ENCODE results near the gene NFE2L1.
"Not testable (repeated sequence)": the region's sequence is repeated elsewhere in the genome, so short reads cannot be mapped to it uniquely, and the experiment has no call there.

NFE2L1 gene

GRCh38 chr17:48030531-48030930, 17.6 kb upstream of the NFE2L1 start:
- no peaks in the 10 kb centered on the region for H3K27me3 Mint-ChIP-seq
- H3K36me3 Mint-ChIP-seq, result no peaks in the 10 kb centered on the region
- no peak for ATAC-seq

GRCh38 chr17:48031966-48032365, 16.2 kb upstream of the NFE2L1 start:
- Mint-ChIP-seq H3K27me3 (no peaks in the 10 kb centered on the region), H3K36me3 (no peaks in the 10 kb centered on the region), H3K4me1 (peaks cover 10% of the 10 kb centered on the region), H3K27ac (no peak overlapping the region), H3K9me3 (no peaks in the 10 kb centered on the region), H3K4me3 (no peak overlapping the region)
- ATAC-seq, result no peak

More at GRCh38 chr17:48030531-48030930, 17.6 kb upstream of the NFE2L1 start:
- Mint-ChIP-seq H3K4me3 (no peak overlapping the region), H3K9me3 (no peaks in the 10 kb centered on the region), H3K27ac (no peak overlapping the region), H3K4me1 (peaks cover 18% of the 10 kb centered on the region)

GRCh38 chr17:48034734-48035133, 13.4 kb upstream of the NFE2L1 start:
- not testable (repeated sequence) for H3K27me3 Mint-ChIP-seq, H3K4me3 Mint-ChIP-seq, H3K27ac Mint-ChIP-seq, H3K9me3 Mint-ChIP-seq, ATAC-seq, H3K36me3 Mint-ChIP-seq
- H3K4me1 Mint-ChIP-seq, result peaks cover 22% of the 10 kb centered on the region

GRCh38 chr17:48036693-48037035, 11.5 kb upstream of the NFE2L1 start:
- Mint-ChIP-seq H3K27ac (peak overlapping the region; percentile 83), H3K4me3 (peak overlapping the region; percentile 93), H3K36me3 (no peaks in the 10 kb centered on the region), H3K4me1 (peaks cover 22% of the 10 kb centered on the region), H3K9me3 (no peaks in the 10 kb centered on the region), H3K27me3 (peaks cover 9% of the 10 kb centered on the region)
- ATAC-seq, result no peak

- Mint-ChIP-seq H3K4me3 (peak within 1 kb of the TSS; percentile 93), H3K36me3 (no peaks in the 10 kb centered on the region), H3K9me3 (no peaks in the 10 kb centered on the region), H3K27me3 (peaks cover 9% of the 10 kb centered on the region), H3K4me1 (peaks cover 22% of the 10 kb centered on the region), H3K27ac (peak within 1 kb of the TSS; percentile 83)
- peak; percentile 88 for ATAC-seq
Observed at GRCh38 chr17:48037036-48037837, 10.9 kb upstream of the NFE2L1 start, which contains the start of gene COPZ2. TSS of gene COPZ2 (minus strand) at chr17:48037797. CDS start at chr17:48037777, 20 bp downstream.

GRCh38 chr17:48037838-48038323, 10.3 kb upstream of the NFE2L1 start:
- no peak for ATAC-seq
- no peaks in the 10 kb centered on the region for H3K36me3 Mint-ChIP-seq
- peaks cover 22% of the 10 kb centered on the region for H3K4me1 Mint-ChIP-seq
- peak overlapping the region; percentile 93 for H3K4me3 Mint-ChIP-seq
- peaks cover 9% of the 10 kb centered on the region for H3K27me3 Mint-ChIP-seq
- H3K9me3 Mint-ChIP-seq, result no peaks in the 10 kb centered on the region
- H3K27ac Mint-ChIP-seq, result peak overlapping the region; percentile 83

GRCh38 chr17:48038687-48039086, 9.5 kb upstream of the NFE2L1 start:
- no peaks in the 10 kb centered on the region for H3K9me3 Mint-ChIP-seq
- ATAC-seq, result no peak
- peaks cover 22% of the 10 kb centered on the region for H3K4me1 Mint-ChIP-seq
- H3K4me3 Mint-ChIP-seq, result no peak overlapping the region
- H3K27ac Mint-ChIP-seq, result no peak overlapping the region
- no peaks in the 10 kb centered on the region for H3K36me3 Mint-ChIP-seq
- peaks cover 9% of the 10 kb centered on the region for H3K27me3 Mint-ChIP-seq

- peaks cover 29% of the 10 kb centered on the region for H3K4me1 Mint-ChIP-seq
- no peak overlapping the region for H3K4me3 Mint-ChIP-seq
- H3K27me3 Mint-ChIP-seq, result peaks cover 2% of the 10 kb centered on the region
- H3K36me3 Mint-ChIP-seq, result no peaks in the 10 kb centered on the region
- H3K9me3 Mint-ChIP-seq, result no peaks in the 10 kb centered on the region
- ATAC-seq, result no peak
- no peak overlapping the region for H3K27ac Mint-ChIP-seq
Observed at GRCh38 chr17:48043176-48043575, 5.0 kb upstream of the NFE2L1 start.

GRCh38 chr17:48044851-48045250, 3.3 kb upstream of the NFE2L1 start:
- Mint-ChIP-seq H3K9me3 (no peaks in the 10 kb centered on the region), H3K36me3 (peaks cover under 1% of the 10 kb centered on the region), H3K4me1 (peaks cover 29% of the 10 kb centered on the region), H3K27ac (no peak overlapping the region), H3K4me3 (no peak overlapping the region), H3K27me3 (no peaks in the 10 kb centered on the region)
- no peak for ATAC-seq

GRCh38 chr17:48045316-48046001, 2.7 kb upstream of the NFE2L1 start:
- no peak for ATAC-seq
- Mint-ChIP-seq H3K27ac (no peak overlapping the region), H3K4me1 (peaks cover 35% of the 10 kb centered on the region), H3K36me3 (peaks cover 7% of the 10 kb centered on the region), H3K27me3 (no peaks in the 10 kb centered on the region), H3K4me3 (no peak overlapping the region), H3K9me3 (no peaks in the 10 kb centered on the region)

- no peak for ATAC-seq
- peaks cover 43% of the 10 kb centered on the region for H3K4me1 Mint-ChIP-seq
- H3K27ac Mint-ChIP-seq, result peak overlapping the region; percentile 97
- H3K9me3 Mint-ChIP-seq, result no peaks in the 10 kb centered on the region
- H3K4me3 Mint-ChIP-seq, result peak overlapping the region; percentile 93
- peaks cover 13% of the 10 kb centered on the region for H3K36me3 Mint-ChIP-seq
- no peaks in the 10 kb centered on the region for H3K27me3 Mint-ChIP-seq
Observed at GRCh38 chr17:48046296-48046695, 1.9 kb upstream of the NFE2L1 start.

GRCh38 chr17:48047113-48047740, 932 bp upstream of the NFE2L1 start:
- H3K27ac Mint-ChIP-seq, result peak overlapping the region; percentile 97
- ATAC-seq, result no peak

GRCh38 chr17:48048384-48049126, 396 bp downstream of the NFE2L1 start:
- peak; percentile 74 for ATAC-seq
- Mint-ChIP-seq H3K4me1 (peaks cover 66% of the 10 kb centered on the region), H3K9me3 (no peaks in the 10 kb centered on the region), H3K27me3 (no peaks in the 10 kb centered on the region), H3K36me3 (peaks cover 28% of the 10 kb centered on the region), H3K4me3 (peak overlapping the region; percentile 93), H3K27ac (peak overlapping the region; percentile 97)

More at GRCh38 chr17:48047113-48047740, 932 bp upstream of the NFE2L1 start:
- H3K9me3 Mint-ChIP-seq, result no peaks in the 10 kb centered on the region
- H3K27me3 Mint-ChIP-seq, result no peaks in the 10 kb centered on the region
- H3K4me3 Mint-ChIP-seq, result peak overlapping the region; percentile 93
- peaks cover 20% of the 10 kb centered on the region for H3K36me3 Mint-ChIP-seq
- peaks cover 53% of the 10 kb centered on the region for H3K4me1 Mint-ChIP-seq

GRCh38 chr17:48051283-48051682, 3.1 kb downstream of the NFE2L1 start:
- H3K27me3 Mint-ChIP-seq, result no peaks in the 10 kb centered on the region
- H3K4me1 Mint-ChIP-seq, result peaks cover 80% of the 10 kb centered on the region
- H3K36me3 Mint-ChIP-seq, result peaks cover 40% of the 10 kb centered on the region
- no peaks in the 10 kb centered on the region for H3K9me3 Mint-ChIP-seq
- H3K27ac Mint-ChIP-seq, result peak overlapping the region; percentile 54
- no peak overlapping the region for H3K4me3 Mint-ChIP-seq
- no peak for ATAC-seq
